ACC112 (cell line): ENCODE data around the gene CDK4.

Source experiments
- H2AFZ ChIP-seq: fragments of 200-600 bp; sonication (generic); one replicate; pipeline ENCODE4 v1.6.0; 2017; ENCODE audit warnings: antibody characterized with exemption, low read length; ENCODE audit not compliant: unreplicated experiment
- H3K27ac ChIP-seq: fragments of 200-600 bp; sonication (generic); 2 replicates; pipeline ENCODE4 v1.5.1; 2014; ENCODE audit warnings: low read depth, mild to moderate bottlenecking, antibody characterized with exemption, low read length, moderate library complexity
- H3K27me3 ChIP-seq: fragments of 200-600 bp; sonication (generic); 2 replicates; pipeline ENCODE4 v1.6.1; 2014; ENCODE audit warnings: mild to moderate bottlenecking, antibody characterized with exemption, low read length, moderate library complexity, mixed read lengths; ENCODE audit not compliant: insufficient read depth
- H3K36me3 ChIP-seq: fragments of 200-600 bp; sonication (generic); 2 replicates; pipeline ENCODE4 v1.6.1; 2016; ENCODE audit warnings: mild to moderate bottlenecking, antibody characterized with exemption, low read length, moderate library complexity, mixed read lengths; ENCODE audit not compliant: insufficient read depth
- H3K4me1 ChIP-seq: fragments of 200-600 bp; sonication (generic); one replicate; pipeline ENCODE4 v1.6.1; 2016; ENCODE audit warnings: low read length, mixed read lengths; ENCODE audit not compliant: insufficient read depth, unreplicated experiment, control insufficient read depth
- H3K4me3 ChIP-seq: fragments of 200-600 bp; sonication (generic); 2 replicates; pipeline ENCODE4 v1.5.1; 2014; ENCODE audit warnings: mild to moderate bottlenecking, low read depth, low read length
- H3K79me2 ChIP-seq: fragments of 200-600 bp; sonication (generic); one replicate; pipeline ENCODE4 v1.6.0; 2016; ENCODE audit warnings: low read length; ENCODE audit not compliant: control insufficient read depth, unreplicated experiment, insufficient read depth

CDK4 gene

GRCh38 chr12:57751788-57752667 is at the start of gene CDK4:
Gene CDK4 (minus strand): TSS chr12:57752310. CDS start chr12:57751717, 593 bp downstream.
- Histone ChIP-seq H3K4me1 (peaks cover 13% of the 10 kb centered on the region), H2AFZ (peak within 1 kb of the TSS; percentile 70), H3K27me3 (peaks cover 29% of the 10 kb centered on the region), H3K27ac (peak within 1 kb of the TSS; percentile 80), H3K36me3 (peaks cover 20% of the 10 kb centered on the region), H3K79me2 (peaks cover 28% of the 10 kb centered on the region), H3K4me3 (peak within 1 kb of the TSS; percentile 93)

GRCh38 chr12:57800965-57801364 is 48.9 kb upstream of the CDK4 start:
- H3K79me2 ChIP-seq = no peaks in the 10 kb centered on the region
- peaks cover 3% of the 10 kb centered on the region for H3K4me1 ChIP-seq
- no peak overlapping the region for H2AFZ ChIP-seq
- H3K4me3 ChIP-seq = no peak overlapping the region
- no peak overlapping the region for H3K27ac ChIP-seq
- no peaks in the 10 kb centered on the region for H3K27me3 ChIP-seq
- H3K36me3 ChIP-seq = peaks cover 16% of the 10 kb centered on the region; the same call in 1 of the 2 replicates

- Histone ChIP-seq H3K4me1 (peaks cover 18% of the 10 kb centered on the region), H2AFZ (no peak overlapping the region), H3K27ac (no peak overlapping the region), H3K79me2 (peaks cover 4% of the 10 kb centered on the region), H3K27me3 (no peaks in the 10 kb centered on the region), H3K36me3 (peaks cover 19% of the 10 kb centered on the region; the same call in 1 of the 2 replicates), H3K4me3 (no peak overlapping the region)
Observed at GRCh38 chr12:57797933-57798332, 45.8 kb upstream of the CDK4 start.

GRCh38 chr12:57796996-57797395 is 44.9 kb upstream of the CDK4 start:
- H3K36me3 ChIP-seq = peaks cover 25% of the 10 kb centered on the region; the same call in 1 of the 2 replicates
- H2AFZ ChIP-seq = no peak overlapping the region

GRCh38 chr12:57795354-57795753 is 43.2 kb upstream of the CDK4 start:
- peaks cover 18% of the 10 kb centered on the region for H3K4me1 ChIP-seq
- H3K27me3 ChIP-seq = no peaks in the 10 kb centered on the region
- H3K79me2 ChIP-seq = peaks cover 4% of the 10 kb centered on the region
- H3K27ac ChIP-seq = peak overlapping the region; percentile 49
- H3K36me3 ChIP-seq = peaks cover 25% of the 10 kb centered on the region; the same call in 1 of the 2 replicates
- no peak overlapping the region for H3K4me3 ChIP-seq
- no peak overlapping the region for H2AFZ ChIP-seq

More at GRCh38 chr12:57796996-57797395, 44.9 kb upstream of the CDK4 start:
- H3K4me1 ChIP-seq = peaks cover 18% of the 10 kb centered on the region
- H3K27ac ChIP-seq = no peak overlapping the region
- no peak overlapping the region for H3K4me3 ChIP-seq
- peaks cover 4% of the 10 kb centered on the region for H3K79me2 ChIP-seq
- no peaks in the 10 kb centered on the region for H3K27me3 ChIP-seq

GRCh38 chr12:57793920-57794319 is 41.8 kb upstream of the CDK4 start:
- Histone ChIP-seq H3K27ac (peak overlapping the region; percentile 98), H3K4me1 (peaks cover 18% of the 10 kb centered on the region), H3K4me3 (peak overlapping the region; percentile 59), H3K36me3 (peaks cover 20% of the 10 kb centered on the region; the same call in 1 of the 2 replicates), H2AFZ (peak overlapping the region; percentile 40), H3K27me3 (no peaks in the 10 kb centered on the region), H3K79me2 (peaks cover 4% of the 10 kb centered on the region)

- Histone ChIP-seq H3K4me3 (peak overlapping the region; percentile 56; the same call in 1 of the 2 replicates), H3K27ac (no peak overlapping the region), H3K79me2 (peaks cover 17% of the 10 kb centered on the region), H2AFZ (no peak overlapping the region), H3K36me3 (peaks cover 22% of the 10 kb centered on the region), H3K27me3 (no peaks in the 10 kb centered on the region), H3K4me1 (peaks cover 10% of the 10 kb centered on the region)
Observed at GRCh38 chr12:57783861-57784260, 31.8 kb upstream of the CDK4 start.

GRCh38 chr12:57783466-57783801 is 31.3 kb upstream of the CDK4 start:
- peaks cover 22% of the 10 kb centered on the region for H3K36me3 ChIP-seq
- no peaks in the 10 kb centered on the region for H3K27me3 ChIP-seq
- no peak overlapping the region for H3K27ac ChIP-seq

GRCh38 chr12:57782608-57783465 is 30.7 kb upstream of the CDK4 start, which contains the start of gene TSFM:
Gene TSFM (plus strand): TSS chr12:57782787. CDS start chr12:57782802, 15 bp downstream.
- Histone ChIP-seq H3K36me3 (peaks cover 20% of the 10 kb centered on the region), H3K79me2 (peaks cover 17% of the 10 kb centered on the region), H3K27me3 (no peaks in the 10 kb centered on the region), H3K4me3 (peak within 1 kb of the TSS; percentile 89), H3K27ac (no peak within 1 kb of the TSS), H3K4me1 (peaks cover 10% of the 10 kb centered on the region), H2AFZ (peak within 1 kb of the TSS; percentile 49)

More at GRCh38 chr12:57783466-57783801, 31.3 kb upstream of the CDK4 start:
- peak overlapping the region; percentile 89 for H3K4me3 ChIP-seq
- H2AFZ ChIP-seq = no peak overlapping the region
- peaks cover 10% of the 10 kb centered on the region for H3K4me1 ChIP-seq
- H3K79me2 ChIP-seq = peaks cover 17% of the 10 kb centered on the region

- H3K27ac ChIP-seq = no peak overlapping the region
- H3K36me3 ChIP-seq = peaks cover 18% of the 10 kb centered on the region
- no peaks in the 10 kb centered on the region for H3K27me3 ChIP-seq
- no peak overlapping the region; the same call in 1 of the 2 replicates for H3K4me3 ChIP-seq
- H3K79me2 ChIP-seq = peaks cover 17% of the 10 kb centered on the region
- peaks cover 10% of the 10 kb centered on the region for H3K4me1 ChIP-seq
- H2AFZ ChIP-seq = peak overlapping the region; percentile 49
Observed at GRCh38 chr12:57782243-57782607, 30.1 kb upstream of the CDK4 start.
